ENCODE data around the gene OR2A1.
"Not testable (repeated sequence)": the region's sequence is repeated elsewhere in the genome, so short reads cannot be mapped to it uniquely, and the experiment has no call there.

GRCh38 chr7:144367250-144367649 lies 55.0 kb downstream of the OR2A1 start:
- TF ChIP-seq CTCF (IDR thresholded peaks at IDR 0.05; ENCODE audit: borderline replicate concordance, extremely low read depth, low read length, poor library complexity, severe bottlenecking); EZH2 (IDR thresholded peaks at IDR 0.05; ENCODE audit: borderline replicate concordance, low read depth, low read length, severe bottlenecking): not testable (repeated sequence)

Measured in DND-41 (cell line).